Kidney (tissue), 14 donors: ENCODE data around the gene TMEM17. TPM values are rescaled to one million over a fixed set of nuclear protein-coding genes. Genes with fewer than 3 reads are reported as not detected.
"Not testable (repeated sequence)": the region's sequence is repeated elsewhere in the genome, so short reads cannot be mapped to it uniquely, and the experiment has no call there.

Experiments
- DNase-seq, 5 donors: peaks; one replicate each; pipeline ENCODE4 v3.0.0-alpha.2; 2013 to 2020
- FAIRE-seq: peaks from 2 replicates; lab custom pipeline; 2012; peaks lifted over from hg19 to GRCh38; lab: Jason Lieb, UNC
- H3K27ac ChIP-seq, 2 donors: one replicate each; pipeline ENCODE4 v1.7.0; 2013; ENCODE audit warnings: low read depth in 2 of 2, low read length in 2 of 2, inconsistent platforms in 1 of 2
- H3K27me3 ChIP-seq: one replicate; pipeline ENCODE4 v1.7.1; 2013; ENCODE audit warnings: low read length, inconsistent platforms; ENCODE audit not compliant: control insufficient read depth, insufficient read depth
- H3K36me3 ChIP-seq, 3 donors: one replicate each; pipeline versions ENCODE4 v1.7.0 to v1.7.1; 2013; ENCODE audit warnings: low read length in 3 of 3, control low read depth in 1 of 3, inconsistent platforms in 1 of 3; ENCODE audit not compliant: insufficient read depth in 3 of 3, control insufficient read depth in 2 of 3
- H3K4me1 ChIP-seq, 3 donors: one replicate each; pipeline versions ENCODE4 v1.7.0 to v1.7.1; 2013; ENCODE audit warnings: low read length in 3 of 3, inconsistent platforms in 1 of 3, low read depth in 1 of 3; ENCODE audit not compliant: control insufficient read depth in 2 of 3, insufficient read depth in 2 of 3
- H3K4me3 ChIP-seq, 3 donors: one replicate each; pipeline versions ENCODE4 v1.7.0 to v1.8.1; 2013; ENCODE audit warnings: low read length in 3 of 3, control low read depth in 1 of 3, inconsistent platforms in 1 of 3
- H3K9ac ChIP-seq, 3 donors: one replicate each; pipeline versions ENCODE4 v1.7.0 to v1.7.1; 2013; ENCODE audit warnings: low read length in 3 of 3, control low read depth in 1 of 3, inconsistent platforms in 1 of 3
- H3K9me3 ChIP-seq, 3 donors: one replicate each; pipeline versions ENCODE4 v1.7.0 to v1.7.1; 2013; ENCODE audit warnings: low read length in 3 of 3, control low read depth in 1 of 3, inconsistent platforms in 1 of 3; ENCODE audit not compliant: control insufficient read depth in 2 of 3, insufficient read depth in 1 of 3
- intact Hi-C: fragments of 100-400 bp; cut with DNase I; formaldehyde crosslinking; loops from one replicate; pipeline ENCODE4 v1.11.1; 2022
- polyA plus RNA-seq: library from polyadenylated mRNA; stranded (reverse); fragments of 350-450 nt; fragmentation: Illumina TruSeq; extraction: RNeasy Lipid Tissue Mini Kit (QIAGEN cat#74804); gene quantifications from one replicate; pipeline ENCODE4 v1.2.3, GENCODE V29; 2014; ENCODE audit warnings: low read depth, low replicate concordance; ENCODE audit not compliant: insufficient read depth
- total RNA-seq: library from RNA; stranded (reverse); fragmentation: NEBNext Ultra II Directional; extraction: Animal tissue kit (Norgen Biotek cat#: 25700); gene quantifications from one replicate; pipeline ENCODE4 v1.2.1, GENCODE V29; 2021
- TF ChIP-seq, protein P1 (sequence below): IDR thresholded peaks from 3 replicates; pipeline ENCODE4 v1.5.1; 2012; ENCODE audit warnings: mild to moderate bottlenecking, moderate library complexity, borderline replicate concordance; ENCODE audit not compliant: insufficient read depth; ENCODE audit errors: extremely low read depth
- donor health status: control.
- donor health status: control.
- donor health status: control.
- donor health status: control.
- donor health status: control.
- donor health status: DM: yes; HTN: yes; CAD: no.
- donor health status: Normal renal cell carcinoma (clear cell type).

Gene TMEM17
- total and polyA plus RNA-seq, 2 donors from 2014 or later, result 3.2 to 4.2 TPM

DNA sequence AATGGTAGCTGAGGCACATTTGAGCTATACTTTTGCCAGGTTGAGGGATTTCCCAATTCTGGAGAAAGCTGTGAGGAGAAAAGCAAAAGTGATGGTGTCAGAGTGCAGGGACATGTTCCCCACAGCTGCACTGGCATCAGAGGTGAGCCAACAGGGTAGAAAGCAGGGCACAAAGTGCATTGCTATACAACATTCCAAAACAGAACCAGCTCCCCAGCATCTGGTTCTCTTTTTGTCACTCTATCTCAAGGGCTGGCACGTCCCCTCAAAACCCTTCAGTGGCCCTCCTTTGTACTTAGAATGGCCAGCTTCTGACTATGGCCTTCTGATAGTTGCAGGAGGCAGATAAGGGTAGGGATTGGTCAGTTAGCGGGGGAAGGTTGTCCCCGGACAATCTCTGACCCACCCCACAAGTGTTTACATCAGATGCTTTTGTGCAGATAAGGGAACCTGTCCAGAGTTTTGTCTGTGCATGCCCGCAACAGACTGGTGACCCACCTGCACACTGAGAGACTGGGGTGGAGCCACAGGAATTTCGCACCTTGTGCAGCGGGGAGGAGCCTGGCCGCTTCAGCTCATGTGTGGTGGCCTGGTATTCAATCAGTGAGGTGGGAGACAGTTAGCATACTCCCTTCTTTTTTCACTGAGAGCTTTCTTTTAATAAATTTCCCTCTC is 31.0 kb upstream of the TMEM17 start:
- H3K4me1 ChIP-seq, result peaks cover 0 to 10% (median 0%) of the 10 kb centered on the region in 3 donors
- TF ChIP-seq, protein P1, sequence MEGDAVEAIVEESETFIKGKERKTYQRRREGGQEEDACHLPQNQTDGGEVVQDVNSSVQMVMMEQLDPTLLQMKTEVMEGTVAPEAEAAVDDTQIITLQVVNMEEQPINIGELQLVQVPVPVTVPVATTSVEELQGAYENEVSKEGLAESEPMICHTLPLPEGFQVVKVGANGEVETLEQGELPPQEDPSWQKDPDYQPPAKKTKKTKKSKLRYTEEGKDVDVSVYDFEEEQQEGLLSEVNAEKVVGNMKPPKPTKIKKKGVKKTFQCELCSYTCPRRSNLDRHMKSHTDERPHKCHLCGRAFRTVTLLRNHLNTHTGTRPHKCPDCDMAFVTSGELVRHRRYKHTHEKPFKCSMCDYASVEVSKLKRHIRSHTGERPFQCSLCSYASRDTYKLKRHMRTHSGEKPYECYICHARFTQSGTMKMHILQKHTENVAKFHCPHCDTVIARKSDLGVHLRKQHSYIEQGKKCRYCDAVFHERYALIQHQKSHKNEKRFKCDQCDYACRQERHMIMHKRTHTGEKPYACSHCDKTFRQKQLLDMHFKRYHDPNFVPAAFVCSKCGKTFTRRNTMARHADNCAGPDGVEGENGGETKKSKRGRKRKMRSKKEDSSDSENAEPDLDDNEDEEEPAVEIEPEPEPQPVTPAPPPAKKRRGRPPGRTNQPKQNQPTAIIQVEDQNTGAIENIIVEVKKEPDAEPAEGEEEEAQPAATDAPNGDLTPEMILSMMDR, result no peak
- H3K36me3 ChIP-seq, result no peaks in the 10 kb centered on the region
- no peak overlapping the region for H3K4me3 ChIP-seq
- FAIRE-seq (no peak), DNase-seq (no peak)
- no peaks in the 10 kb centered on the region for H3K27me3 ChIP-seq
- H3K9ac ChIP-seq, result no peak overlapping the region
- H3K9me3 ChIP-seq, result no peaks in the 10 kb centered on the region
- H3K27ac ChIP-seq, result no peak overlapping the region
- intact Hi-C loops, result no loop called here

DNA sequence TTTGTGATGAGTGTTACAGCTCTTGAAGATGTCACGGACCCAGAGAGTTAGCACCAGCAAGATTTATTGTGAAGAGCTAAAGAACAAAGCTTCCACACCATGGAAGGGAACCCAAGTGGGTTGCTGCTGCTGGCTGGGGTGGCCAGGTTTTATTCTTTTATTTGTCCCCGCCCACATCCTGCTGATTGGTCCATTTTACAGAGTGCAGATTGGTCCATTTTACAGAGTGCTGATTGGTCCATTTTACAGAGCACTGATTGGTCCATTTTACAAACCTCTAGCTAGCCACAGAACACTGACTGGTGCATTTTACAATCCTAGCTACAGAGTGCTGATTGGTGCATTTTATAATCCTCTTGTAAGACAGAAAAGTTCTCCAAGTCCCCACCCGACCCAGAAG is 29.5 kb upstream of the TMEM17 start:
- H3K27ac ChIP-seq, H3K9ac ChIP-seq, H3K4me3 ChIP-seq, FAIRE-seq, H3K27me3 ChIP-seq, H3K9me3 ChIP-seq, H3K36me3 ChIP-seq, intact Hi-C loops, DNase-seq, H3K4me1 ChIP-seq: not testable (repeated sequence)

DNA sequence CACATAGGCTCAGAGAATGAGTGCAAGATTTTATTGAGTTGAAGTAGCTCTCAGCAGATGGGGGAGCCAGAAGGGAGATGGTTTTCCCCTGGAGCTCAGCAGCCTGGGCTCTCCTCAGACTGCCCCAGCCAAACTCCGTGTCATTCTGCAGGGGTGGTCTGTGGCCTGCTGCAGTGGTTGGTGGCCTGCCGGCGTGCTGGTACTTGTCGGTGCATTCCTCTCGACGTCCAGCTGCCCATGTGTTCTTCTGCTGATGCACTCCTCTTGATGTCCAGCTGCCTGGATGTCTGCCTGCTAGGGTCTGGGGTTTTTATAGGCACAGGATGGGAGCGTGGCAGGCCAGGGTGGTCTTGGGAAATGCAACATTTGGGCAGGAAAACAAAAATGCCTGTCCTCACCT is 25.6 kb upstream of the TMEM17 start:
- Histone ChIP-seq H3K4me1 (no peaks in the 10 kb centered on the region), H3K27ac (no peak overlapping the region), H3K9me3 (no peaks in the 10 kb centered on the region), H3K27me3 (no peaks in the 10 kb centered on the region), H3K4me3 (no peak overlapping the region), H3K36me3 (no peaks in the 10 kb centered on the region), H3K9ac (no peak overlapping the region)
- DNase-seq (no peak), FAIRE-seq (no peak)
- intact Hi-C loops, result no loop called here
- TF ChIP-seq, protein P1, result no peak

DNA sequence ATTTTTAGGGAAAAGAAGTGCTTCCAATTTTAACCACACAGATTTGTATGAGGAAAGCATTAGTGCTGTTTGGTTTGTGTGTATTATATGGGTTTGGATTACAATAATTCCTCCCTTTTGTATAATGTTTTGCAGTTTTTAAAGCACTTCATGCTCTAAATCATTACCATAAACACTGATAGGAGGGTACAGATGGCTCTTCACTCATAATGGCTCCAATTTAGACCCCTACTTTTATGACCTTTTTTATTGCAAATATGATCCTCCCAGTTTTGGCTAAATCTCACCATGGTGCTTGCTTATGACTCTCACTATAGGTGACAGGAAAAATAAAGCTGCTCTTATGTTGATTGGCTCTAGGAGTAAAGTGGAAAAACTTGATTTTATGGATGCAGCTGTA is 23.8 kb upstream of the TMEM17 start:
- no peak overlapping the region for H3K4me3 ChIP-seq
- intact Hi-C loops, result no loop called here
- FAIRE-seq (no peak), DNase-seq (no peak)
- H3K9me3 ChIP-seq, result no peaks in the 10 kb centered on the region
- no peak overlapping the region for H3K27ac ChIP-seq
- no peaks in the 10 kb centered on the region for H3K36me3 ChIP-seq
- TF ChIP-seq, protein P1, result no peak
- H3K27me3 ChIP-seq, result no peaks in the 10 kb centered on the region
- no peaks in the 10 kb centered on the region for H3K4me1 ChIP-seq
- no peak overlapping the region for H3K9ac ChIP-seq
